Measurements from ENCODE around the gene IGF2BP2.

DNA sequence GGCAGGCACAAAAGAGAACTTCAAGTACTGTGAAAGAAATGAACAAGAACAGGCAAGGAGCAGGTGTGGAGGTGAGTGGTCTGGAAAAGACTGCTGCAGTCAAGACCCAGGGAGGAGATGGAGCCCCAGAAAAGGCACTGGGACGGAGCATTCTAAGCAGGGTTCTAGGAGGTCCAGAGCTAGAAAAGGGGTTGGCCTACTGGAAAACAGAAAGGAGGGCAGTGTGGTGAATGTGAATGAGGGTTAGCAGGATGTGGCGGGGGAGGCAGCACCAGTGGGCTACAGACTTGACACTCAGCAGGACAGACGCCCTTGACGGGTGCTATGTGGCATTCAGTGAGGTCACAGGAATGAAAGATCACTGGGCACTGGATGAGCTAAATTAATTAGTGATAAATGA is 163.1 kb downstream of the IGF2BP2 start:
- TF ChIP-seq, protein P1, sequence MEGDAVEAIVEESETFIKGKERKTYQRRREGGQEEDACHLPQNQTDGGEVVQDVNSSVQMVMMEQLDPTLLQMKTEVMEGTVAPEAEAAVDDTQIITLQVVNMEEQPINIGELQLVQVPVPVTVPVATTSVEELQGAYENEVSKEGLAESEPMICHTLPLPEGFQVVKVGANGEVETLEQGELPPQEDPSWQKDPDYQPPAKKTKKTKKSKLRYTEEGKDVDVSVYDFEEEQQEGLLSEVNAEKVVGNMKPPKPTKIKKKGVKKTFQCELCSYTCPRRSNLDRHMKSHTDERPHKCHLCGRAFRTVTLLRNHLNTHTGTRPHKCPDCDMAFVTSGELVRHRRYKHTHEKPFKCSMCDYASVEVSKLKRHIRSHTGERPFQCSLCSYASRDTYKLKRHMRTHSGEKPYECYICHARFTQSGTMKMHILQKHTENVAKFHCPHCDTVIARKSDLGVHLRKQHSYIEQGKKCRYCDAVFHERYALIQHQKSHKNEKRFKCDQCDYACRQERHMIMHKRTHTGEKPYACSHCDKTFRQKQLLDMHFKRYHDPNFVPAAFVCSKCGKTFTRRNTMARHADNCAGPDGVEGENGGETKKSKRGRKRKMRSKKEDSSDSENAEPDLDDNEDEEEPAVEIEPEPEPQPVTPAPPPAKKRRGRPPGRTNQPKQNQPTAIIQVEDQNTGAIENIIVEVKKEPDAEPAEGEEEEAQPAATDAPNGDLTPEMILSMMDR (IDR thresholded peaks at IDR 0.05), result no peak
- no peak for TF ChIP-seq PHF8 (IDR thresholded peaks at IDR 0.05; ENCODE audit: borderline replicate concordance, low read depth)
- no peak for TF ChIP-seq CEBPB (IDR thresholded peaks at IDR 0.05)
- TF ChIP-seq, protein P2, sequence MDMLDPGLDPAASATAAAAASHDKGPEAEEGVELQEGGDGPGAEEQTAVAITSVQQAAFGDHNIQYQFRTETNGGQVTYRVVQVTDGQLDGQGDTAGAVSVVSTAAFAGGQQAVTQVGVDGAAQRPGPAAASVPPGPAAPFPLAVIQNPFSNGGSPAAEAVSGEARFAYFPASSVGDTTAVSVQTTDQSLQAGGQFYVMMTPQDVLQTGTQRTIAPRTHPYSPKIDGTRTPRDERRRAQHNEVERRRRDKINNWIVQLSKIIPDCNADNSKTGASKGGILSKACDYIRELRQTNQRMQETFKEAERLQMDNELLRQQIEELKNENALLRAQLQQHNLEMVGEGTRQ (IDR thresholded peaks at IDR 0.05), result no peak
- no peak for TF ChIP-seq SREBF2 (IDR thresholded peaks at IDR 0.05)
- TF ChIP-seq POLR2A (IDR thresholded peaks at IDR 0.05; ENCODE audit: low read length), result no peak
- TF ChIP-seq MYC (IDR thresholded peaks at IDR 0.05; ENCODE audit: borderline replicate concordance, low read length), result no peak
- no peak for TF ChIP-seq KDM1A (IDR thresholded peaks at IDR 0.05; ENCODE audit: low read depth)
- TF ChIP-seq CHD4 (IDR thresholded peaks at IDR 0.05; ENCODE audit: borderline replicate concordance), result no peak
- TF ChIP-seq, protein P3, sequence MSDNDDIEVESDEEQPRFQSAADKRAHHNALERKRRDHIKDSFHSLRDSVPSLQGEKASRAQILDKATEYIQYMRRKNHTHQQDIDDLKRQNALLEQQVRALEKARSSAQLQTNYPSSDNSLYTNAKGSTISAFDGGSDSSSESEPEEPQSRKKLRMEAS (IDR thresholded peaks at IDR 0.05), result no peak
- TF ChIP-seq, protein P4, sequence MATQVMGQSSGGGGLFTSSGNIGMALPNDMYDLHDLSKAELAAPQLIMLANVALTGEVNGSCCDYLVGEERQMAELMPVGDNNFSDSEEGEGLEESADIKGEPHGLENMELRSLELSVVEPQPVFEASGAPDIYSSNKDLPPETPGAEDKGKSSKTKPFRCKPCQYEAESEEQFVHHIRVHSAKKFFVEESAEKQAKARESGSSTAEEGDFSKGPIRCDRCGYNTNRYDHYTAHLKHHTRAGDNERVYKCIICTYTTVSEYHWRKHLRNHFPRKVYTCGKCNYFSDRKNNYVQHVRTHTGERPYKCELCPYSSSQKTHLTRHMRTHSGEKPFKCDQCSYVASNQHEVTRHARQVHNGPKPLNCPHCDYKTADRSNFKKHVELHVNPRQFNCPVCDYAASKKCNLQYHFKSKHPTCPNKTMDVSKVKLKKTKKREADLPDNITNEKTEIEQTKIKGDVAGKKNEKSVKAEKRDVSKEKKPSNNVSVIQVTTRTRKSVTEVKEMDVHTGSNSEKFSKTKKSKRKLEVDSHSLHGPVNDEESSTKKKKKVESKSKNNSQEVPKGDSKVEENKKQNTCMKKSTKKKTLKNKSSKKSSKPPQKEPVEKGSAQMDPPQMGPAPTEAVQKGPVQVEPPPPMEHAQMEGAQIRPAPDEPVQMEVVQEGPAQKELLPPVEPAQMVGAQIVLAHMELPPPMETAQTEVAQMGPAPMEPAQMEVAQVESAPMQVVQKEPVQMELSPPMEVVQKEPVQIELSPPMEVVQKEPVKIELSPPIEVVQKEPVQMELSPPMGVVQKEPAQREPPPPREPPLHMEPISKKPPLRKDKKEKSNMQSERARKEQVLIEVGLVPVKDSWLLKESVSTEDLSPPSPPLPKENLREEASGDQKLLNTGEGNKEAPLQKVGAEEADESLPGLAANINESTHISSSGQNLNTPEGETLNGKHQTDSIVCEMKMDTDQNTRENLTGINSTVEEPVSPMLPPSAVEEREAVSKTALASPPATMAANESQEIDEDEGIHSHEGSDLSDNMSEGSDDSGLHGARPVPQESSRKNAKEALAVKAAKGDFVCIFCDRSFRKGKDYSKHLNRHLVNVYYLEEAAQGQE (IDR thresholded peaks at IDR 0.05), result no peak
- TF ChIP-seq RFX5 (IDR thresholded peaks at IDR 0.05), result no peak
- no peak for TF ChIP-seq EP300 (IDR thresholded peaks at IDR 0.05)
- TF ChIP-seq BHLHE40 (IDR thresholded peaks at IDR 0.05; ENCODE audit: low read depth, low read length), result no peak

Data from A549 (cell line).